OCI-LY3 (cell line): ENCODE data around the gene DUSP19.

Experiments used
- H2AFZ ChIP-seq: fragments of 200-600, 300-600 bp; shearing (Covaris generic); 2 replicates; pipeline ENCODE4 v1.6.0; 2014; ENCODE audit warnings: antibody characterized with exemption, low read depth, low read length
- H3K27ac ChIP-seq: fragments of 200-600, 300-600 bp; sonication (generic); 2 replicates; pipeline ENCODE4 v1.5.1; 2014; ENCODE audit warnings: mild to moderate bottlenecking, low read length, moderate library complexity, mixed read lengths
- H3K27me3 ChIP-seq: fragments of 200-600, 300-600 bp; sonication (generic); 2 replicates; pipeline ENCODE4 v1.6.1; 2014; ENCODE audit warnings: low read depth, low read length, mixed read lengths
- H3K36me3 ChIP-seq: fragments of 200-600, 300-600 bp; sonication (generic); replicated peaks from 2 replicates; pipeline ENCODE3; 2014; ENCODE audit warnings: low read depth, low read length, mixed read lengths
- H3K4me1 ChIP-seq: fragments of 300-600, 200-600 bp; sonication (generic); 2 replicates; pipeline ENCODE4 v1.6.1; 2014; ENCODE audit warnings: low read length, mixed read lengths
- H3K4me2 ChIP-seq: fragments of 200-600, 300-600 bp; sonication (generic); 2 replicates; pipeline ENCODE4 v1.6.1; 2014; ENCODE audit warnings: low read length, mixed read lengths
- H3K4me3 ChIP-seq: fragments of 300-600, 200-600 bp; sonication (generic); 2 replicates; pipeline ENCODE4 v1.5.1; 2014; ENCODE audit warnings: antibody characterized with exemption, mild to moderate bottlenecking, low read length, moderate library complexity
- H3K79me2 ChIP-seq: fragments of 300-600, 200-600 bp; shearing (Covaris generic); 2 replicates; pipeline ENCODE4 v1.6.1; 2014; ENCODE audit warnings: mild to moderate bottlenecking, low read length, mixed read lengths
- H3K9ac ChIP-seq: fragments of 300-600, 200-600 bp; shearing (Covaris generic); 2 replicates; pipeline ENCODE4 v1.6.0; 2014; ENCODE audit warnings: mild to moderate bottlenecking, low read length, moderate library complexity
- H3K9me3 ChIP-seq: fragments of 200-600, 300-600 bp; shearing (Covaris generic); 2 replicates; pipeline ENCODE4 v1.6.1; 2014; ENCODE audit warnings: low read length, mixed read lengths; ENCODE audit not compliant: insufficient read depth
- H4K20me1 ChIP-seq: fragments of 200-600, 300-600 bp; sonication (generic); 2 replicates; pipeline ENCODE4 v1.6.1; 2016; ENCODE audit warnings: low read length, mixed read lengths; ENCODE audit not compliant: insufficient read depth
- EZH2phosphoT487 ChIP-seq: fragments of 200-600 bp; shearing (Covaris generic); IDR thresholded peaks from 2 replicates; pipeline ENCODE4 v1.6.1; 2018; ENCODE audit warnings: antibody characterized with exemption, mixed run types, low read depth
- TF ChIP-seq, protein P1 (sequence below): fragments of 200-600, 300-600 bp; sonication (generic); IDR thresholded peaks from 2 replicates; pipeline ENCODE4 v1.5.1; 2014; ENCODE audit warnings: antibody characterized with exemption, low read length, low read depth

DUSP19 gene

DNA sequence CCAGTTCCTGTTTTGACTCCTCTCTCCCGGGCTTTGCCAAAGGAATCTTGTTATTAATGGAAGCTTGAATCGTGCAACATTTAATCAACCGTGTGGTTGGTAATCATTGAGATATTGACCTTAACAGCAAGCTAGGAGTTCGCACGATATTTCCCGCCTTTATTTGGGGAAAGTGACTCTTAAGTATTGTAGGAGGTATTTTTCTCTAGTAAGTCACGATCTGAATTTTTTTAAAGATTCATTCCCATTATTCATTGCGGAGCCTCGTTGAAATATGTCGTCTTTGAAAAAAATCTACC lies 46.4 kb downstream of the DUSP19 start:
- peaks cover 5% of the 10 kb centered on the region; the same call in 1 of the 2 replicates for H4K20me1 ChIP-seq
- TF ChIP-seq, protein P1, sequence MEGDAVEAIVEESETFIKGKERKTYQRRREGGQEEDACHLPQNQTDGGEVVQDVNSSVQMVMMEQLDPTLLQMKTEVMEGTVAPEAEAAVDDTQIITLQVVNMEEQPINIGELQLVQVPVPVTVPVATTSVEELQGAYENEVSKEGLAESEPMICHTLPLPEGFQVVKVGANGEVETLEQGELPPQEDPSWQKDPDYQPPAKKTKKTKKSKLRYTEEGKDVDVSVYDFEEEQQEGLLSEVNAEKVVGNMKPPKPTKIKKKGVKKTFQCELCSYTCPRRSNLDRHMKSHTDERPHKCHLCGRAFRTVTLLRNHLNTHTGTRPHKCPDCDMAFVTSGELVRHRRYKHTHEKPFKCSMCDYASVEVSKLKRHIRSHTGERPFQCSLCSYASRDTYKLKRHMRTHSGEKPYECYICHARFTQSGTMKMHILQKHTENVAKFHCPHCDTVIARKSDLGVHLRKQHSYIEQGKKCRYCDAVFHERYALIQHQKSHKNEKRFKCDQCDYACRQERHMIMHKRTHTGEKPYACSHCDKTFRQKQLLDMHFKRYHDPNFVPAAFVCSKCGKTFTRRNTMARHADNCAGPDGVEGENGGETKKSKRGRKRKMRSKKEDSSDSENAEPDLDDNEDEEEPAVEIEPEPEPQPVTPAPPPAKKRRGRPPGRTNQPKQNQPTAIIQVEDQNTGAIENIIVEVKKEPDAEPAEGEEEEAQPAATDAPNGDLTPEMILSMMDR = no peak
- TF ChIP-seq EZH2phosphoT487 = no peak
- peak overlapping the region; percentile 87 for H3K27ac ChIP-seq
- H3K9me3 ChIP-seq = no peaks in the 10 kb centered on the region
- H3K9ac ChIP-seq = peak overlapping the region; percentile 84
- H3K4me1 ChIP-seq = peaks cover 15% of the 10 kb centered on the region
- H3K36me3 ChIP-seq = peaks cover 5% of the 10 kb centered on the region
- peak overlapping the region; percentile 77 for H2AFZ ChIP-seq
- peaks cover 55% of the 10 kb centered on the region for H3K79me2 ChIP-seq
- peak overlapping the region; percentile 82 for H3K4me2 ChIP-seq
- H3K27me3 ChIP-seq = no peaks in the 10 kb centered on the region
- H3K4me3 ChIP-seq = peak overlapping the region; percentile 94

DNA sequence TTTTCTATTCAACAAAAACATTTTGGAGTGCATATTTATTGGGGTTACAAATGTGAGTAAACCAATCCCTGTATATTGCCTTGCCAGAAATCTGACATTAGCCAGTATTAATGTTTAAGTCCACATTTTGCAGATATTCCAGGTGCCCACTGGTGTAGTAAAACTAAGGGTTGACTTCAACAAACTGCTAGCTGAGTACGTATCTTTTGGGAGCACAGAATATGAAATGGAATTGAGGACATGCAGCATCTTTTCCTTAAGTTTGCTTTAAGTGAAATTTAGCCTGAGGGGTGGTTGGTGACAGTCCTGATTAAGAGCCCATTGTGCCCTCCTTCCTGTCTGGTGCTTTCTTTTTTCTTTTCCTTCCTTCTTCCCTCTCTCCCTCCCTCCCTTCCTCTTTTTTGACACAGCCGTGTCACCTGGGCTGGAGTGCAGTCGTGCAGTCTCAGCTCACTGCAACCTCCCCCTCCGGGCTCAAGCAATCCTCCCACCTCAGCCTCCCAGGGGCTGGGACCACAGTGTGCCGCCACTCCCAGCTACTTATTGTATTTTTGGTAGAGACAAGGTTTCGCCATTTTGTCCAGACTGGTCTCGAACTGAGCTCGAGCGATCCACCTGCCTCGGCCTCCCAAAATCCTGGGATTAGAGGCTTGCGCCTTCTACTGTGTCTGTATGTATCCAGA lies 47.3 kb downstream of the DUSP19 start:
- peak overlapping the region; percentile 94 for H3K4me3 ChIP-seq
- H3K36me3 ChIP-seq = peaks cover 8% of the 10 kb centered on the region
- no peak overlapping the region for H2AFZ ChIP-seq
- H3K4me1 ChIP-seq = peaks cover 15% of the 10 kb centered on the region
- H3K79me2 ChIP-seq = peaks cover 64% of the 10 kb centered on the region
- no peak overlapping the region for H3K27ac ChIP-seq
- H3K27me3 ChIP-seq = no peaks in the 10 kb centered on the region
- H4K20me1 ChIP-seq = peaks cover 5% of the 10 kb centered on the region; the same call in 1 of the 2 replicates
- H3K9me3 ChIP-seq = no peaks in the 10 kb centered on the region
- H3K4me2 ChIP-seq = peak overlapping the region; percentile 82
- TF ChIP-seq EZH2phosphoT487 = no peak
- TF ChIP-seq, protein P1 = no peak
- peak overlapping the region; percentile 84 for H3K9ac ChIP-seq

DNA sequence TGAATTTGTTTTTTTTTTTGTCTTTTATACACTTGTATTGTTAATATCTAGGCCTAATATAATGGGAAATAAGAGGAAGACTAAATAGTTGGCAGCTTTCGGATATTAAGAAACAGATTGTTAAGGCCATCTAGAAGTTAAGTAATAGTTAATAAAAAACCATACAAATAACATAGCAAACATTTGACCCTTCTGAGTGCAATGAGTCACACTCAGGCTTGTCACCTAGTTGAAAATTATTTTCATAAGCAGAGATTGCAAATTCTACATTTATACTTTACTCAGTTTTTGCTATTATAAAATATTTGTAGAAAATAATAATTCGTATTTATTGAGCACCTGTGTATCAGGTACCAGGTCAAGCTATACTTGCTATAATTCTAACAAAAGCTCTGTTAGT lies 48.1 kb downstream of the DUSP19 start:
- Histone ChIP-seq H2AFZ (no peak overlapping the region), H3K9ac (no peak overlapping the region), H3K4me1 (peaks cover 15% of the 10 kb centered on the region), H3K9me3 (no peaks in the 10 kb centered on the region), H4K20me1 (peaks cover 5% of the 10 kb centered on the region; the same call in 1 of the 2 replicates), H3K27ac (no peak overlapping the region), H3K79me2 (peaks cover 72% of the 10 kb centered on the region), H3K4me3 (no peak overlapping the region), H3K27me3 (no peaks in the 10 kb centered on the region), H3K36me3 (peaks cover 10% of the 10 kb centered on the region), H3K4me2 (no peak overlapping the region)
- TF ChIP-seq, protein P1 = no peak
- no peak for TF ChIP-seq EZH2phosphoT487

DNA sequence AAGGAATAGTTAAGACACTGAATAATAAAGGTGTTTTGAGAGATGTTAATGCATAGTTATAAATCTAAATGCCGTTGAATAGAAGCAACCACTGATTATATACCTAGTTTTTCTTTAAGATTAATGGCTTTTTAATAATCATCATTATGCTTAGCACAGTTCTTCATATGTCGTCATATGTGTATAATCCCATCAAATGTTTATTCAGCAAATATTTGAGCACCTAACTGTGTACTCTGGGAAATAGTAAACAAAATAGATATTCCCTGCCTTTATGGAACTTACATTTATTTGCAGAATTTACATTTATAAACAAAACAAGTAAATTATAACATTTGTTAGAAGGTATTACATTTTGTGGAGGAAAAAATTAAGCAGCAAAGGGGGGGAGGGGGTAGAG lies 55.5 kb downstream of the DUSP19 start:
- H3K9me3 ChIP-seq = no peaks in the 10 kb centered on the region
- H3K27ac ChIP-seq = no peak overlapping the region
- peaks cover 64% of the 10 kb centered on the region for H3K79me2 ChIP-seq
- no peak overlapping the region for H3K9ac ChIP-seq
- H3K36me3 ChIP-seq = peaks cover 29% of the 10 kb centered on the region
- H2AFZ ChIP-seq = no peak overlapping the region
- no peaks in the 10 kb centered on the region for H3K27me3 ChIP-seq
- H3K4me3 ChIP-seq = no peak overlapping the region
- H3K4me1 ChIP-seq = no peaks in the 10 kb centered on the region
- no peaks in the 10 kb centered on the region for H4K20me1 ChIP-seq
- TF ChIP-seq, protein P1 = no peak
- no peak for TF ChIP-seq EZH2phosphoT487
- H3K4me2 ChIP-seq = no peak overlapping the region
